ENCODE results near the gene MYO6. TPM values are rescaled to one million over a fixed set of nuclear protein-coding genes. Genes with fewer than 3 reads are reported as not detected.

The MYO6 gene
- total RNA-seq, 1 experiment from 2014 or later, result 46.9 TPM

DNA sequence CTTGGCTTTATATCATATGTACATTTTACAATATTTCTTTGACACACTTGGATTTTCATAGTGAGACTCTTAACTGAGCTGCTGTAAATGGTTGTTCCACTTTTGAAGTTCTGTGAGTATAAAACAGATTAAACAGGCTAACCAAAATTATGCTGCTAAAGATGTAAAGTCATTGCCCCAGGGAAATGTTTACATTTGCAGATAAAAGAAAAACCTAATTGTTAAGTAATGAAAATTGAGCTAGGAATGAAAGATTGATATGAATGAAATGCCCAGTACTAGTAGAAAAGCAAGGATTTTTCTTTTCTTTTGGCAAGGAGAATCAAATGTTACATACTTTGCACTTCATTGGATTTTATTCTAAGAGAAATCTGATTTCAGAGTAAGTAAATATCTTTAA is 164.0 kb downstream of the MYO6 start:
- TF ChIP-seq CTCF (conservative IDR thresholded peaks at IDR 0.05), result no peak
- no peaks in the 10 kb centered on the region for H3K9me3 ChIP-seq (ENCODE audit: control insufficient read depth, low read depth, low read length)
- H2BK15ac ChIP-seq (ENCODE audit: low read depth, low read length), result no peak overlapping the region
- no peak overlapping the region for H4K5ac ChIP-seq (ENCODE audit: insufficient read length, low read depth, low read length)
- no peak overlapping the region for H2BK20ac ChIP-seq (ENCODE audit: low read depth, low read length, poor library complexity, severe bottlenecking)
- H3K4me1 Mint-ChIP-seq, result peaks cover 6% of the 10 kb centered on the region in 2 experiments
- no peak overlapping the region for H3K23ac ChIP-seq (ENCODE audit: insufficient read length, low read depth, low read length)
- no peak for DNase-seq
- no peaks in the 10 kb centered on the region for H4K20me1 ChIP-seq (ENCODE audit: control insufficient read depth, insufficient read depth, insufficient read length)
- H3K27me3 ChIP-seq (ENCODE audit: insufficient read depth, low read length), result no peaks in the 10 kb centered on the region
- H2BK5ac ChIP-seq (ENCODE audit: insufficient read length, low read length), result no peak overlapping the region
- peaks cover 0 to 10% (median 10%) of the 10 kb centered on the region in 3 experiments; a peak in 4 of 7 replicates for H3K36me3 Mint-ChIP-seq (ENCODE audit: insufficient read depth in 1 of 3, low read depth in 3 of 3)
- peaks cover 3% of the 10 kb centered on the region for H3K4me1 ChIP-seq (ENCODE audit: insufficient read depth, low read length)
- no peak overlapping the region for H3K4me3 Mint-ChIP-seq
- no peaks in the 10 kb centered on the region for H3K27me3 Mint-ChIP-seq (ENCODE audit: low read depth)
- H4K91ac ChIP-seq (ENCODE audit: insufficient read length, low read depth, low read length), result no peak overlapping the region
- H3K23me2 ChIP-seq (ENCODE audit: insufficient read length, low read depth, low read length, poor library complexity, severe bottlenecking), result no peaks in the 10 kb centered on the region
- H3K27ac ChIP-seq (ENCODE audit: insufficient read length, low read depth, low read length), result no peak overlapping the region
- no peak overlapping the region for H3K4me2 ChIP-seq (ENCODE audit: insufficient read depth, insufficient read length, low read length)
- H3K9ac ChIP-seq (ENCODE audit: extremely low read depth, insufficient read length, low read length), result no peak overlapping the region
- no peak overlapping the region for H3T11ph ChIP-seq (ENCODE audit: low read length)
- H3K27ac Mint-ChIP-seq, result no peak overlapping the region
- no peak overlapping the region for H2BK12ac ChIP-seq (ENCODE audit: insufficient read length, low read depth, low read length)
- no peak overlapping the region for H3K56ac ChIP-seq (ENCODE audit: insufficient read length, low read depth, low read length)
- H3K79me1 ChIP-seq (ENCODE audit: insufficient read depth, low read depth, low read length, poor library complexity, severe bottlenecking), result no peaks in the 10 kb centered on the region
- no peak overlapping the region for H3K18ac ChIP-seq (ENCODE audit: insufficient read length, low read depth, low read length)
- no peak overlapping the region for H2BK120ac ChIP-seq (ENCODE audit: low read depth, low read length, poor library complexity, severe bottlenecking)
- H3K9me3 Mint-ChIP-seq, result no peaks in the 10 kb centered on the region
- no peak overlapping the region for H2AK5ac ChIP-seq (ENCODE audit: insufficient read length, low read length)
- H2AFZ ChIP-seq (ENCODE audit: low read length), result no peak overlapping the region
- no peak overlapping the region for H3K14ac ChIP-seq (ENCODE audit: insufficient read depth, low read length)
- H3K4ac ChIP-seq (ENCODE audit: low read depth, low read length), result no peak overlapping the region
- no peak overlapping the region for H4K8ac ChIP-seq (replicated peaks; ENCODE audit: insufficient read length, low read depth, low read length)
- H3K79me2 ChIP-seq (ENCODE audit: insufficient read depth, low read length), result no peaks in the 10 kb centered on the region

All from H9 (cell line).